ENCODE measurements around the gene AOC3. TPM values are rescaled to one million over a fixed set of nuclear protein-coding genes. Genes with fewer than 3 reads are reported as not detected.

The AOC3 gene
- total and polyA plus RNA-seq, 2 of the 13 experiments (the other 11 are each of a cell fraction or from before 2014, with no cell fraction given) = 8.7 to 51.7 TPM

- TF ChIP-seq SIN3A (IDR thresholded peaks at IDR 0.05; ENCODE audit: borderline replicate concordance, low read depth, low read length) (no peak), MTF1 (CRISPR knock-in tag; IDR thresholded peaks at IDR 0.05) (no peak), ZKSCAN5 (CRISPR knock-in tag; IDR thresholded peaks at IDR 0.05) (peak; percentile 58; the same call in 1 of the 2 replicates), ZNF619 (CRISPR knock-in tag; IDR thresholded peaks at IDR 0.05) (0 out of 2 replicates have a peak, but pooled peaks have one; percentile 83), ZNF354B (CRISPR knock-in tag; IDR thresholded peaks at IDR 0.05) (no peak), RXRA (CRISPR knock-in tag; IDR thresholded peaks at IDR 0.05) (peak; percentile 75), PPARG (CRISPR knock-in tag; conservative IDR thresholded peaks at IDR 0.05) (0 out of 2 replicates have a peak, but pooled peaks have one; percentile 45), SRSF4 (IDR thresholded peaks at IDR 0.05; ENCODE audit: low read depth, low read length, poor library complexity, severe bottlenecking) (no peak), ZNF232 (CRISPR knock-in tag; IDR thresholded peaks at IDR 0.05; ENCODE audit: borderline replicate concordance) (no peak), ZNF772 (CRISPR knock-in tag; IDR thresholded peaks at IDR 0.05) (0 out of 2 replicates have a peak, but pooled peaks have one; percentile 9), GZF1 (CRISPR knock-in tag; IDR thresholded peaks at IDR 0.05) (no peak), ZNF501 (CRISPR knock-in tag; IDR thresholded peaks at IDR 0.05) (peak; percentile 79), ZNF883 (CRISPR knock-in tag; IDR thresholded peaks at IDR 0.05; ENCODE audit: not compliant biosample characterization) (peak; percentile 42), ZNF34 (CRISPR knock-in tag; IDR thresholded peaks at IDR 0.05; ENCODE audit: borderline replicate concordance) (no peak), ZNF17 (CRISPR knock-in tag; IDR thresholded peaks at IDR 0.05) (no peak), EP300 (IDR thresholded peaks at IDR 0.05; ENCODE audit: low read depth in 2 of 2, low read length in 2 of 2) (peak in 1 of 2 experiments; percentile 61; a peak in 1 of 4 replicates), EP300 (CRISPR knock-in tag; IDR thresholded peaks at IDR 0.05; ENCODE audit: borderline replicate concordance) (no peak), ZNF614 (CRISPR knock-in tag; IDR thresholded peaks at IDR 0.05; ENCODE audit: borderline replicate concordance) (0 out of 2 replicates have a peak, but pooled peaks have one; percentile 21)
- TF ChIP-seq, protein P1, sequence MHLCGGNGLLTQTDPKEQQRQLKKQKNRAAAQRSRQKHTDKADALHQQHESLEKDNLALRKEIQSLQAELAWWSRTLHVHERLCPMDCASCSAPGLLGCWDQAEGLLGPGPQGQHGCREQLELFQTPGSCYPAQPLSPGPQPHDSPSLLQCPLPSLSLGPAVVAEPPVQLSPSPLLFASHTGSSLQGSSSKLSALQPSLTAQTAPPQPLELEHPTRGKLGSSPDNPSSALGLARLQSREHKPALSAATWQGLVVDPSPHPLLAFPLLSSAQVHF (CRISPR knock-in tag; IDR thresholded peaks at IDR 0.05) = no peak
- TF ChIP-seq, protein P2, sequence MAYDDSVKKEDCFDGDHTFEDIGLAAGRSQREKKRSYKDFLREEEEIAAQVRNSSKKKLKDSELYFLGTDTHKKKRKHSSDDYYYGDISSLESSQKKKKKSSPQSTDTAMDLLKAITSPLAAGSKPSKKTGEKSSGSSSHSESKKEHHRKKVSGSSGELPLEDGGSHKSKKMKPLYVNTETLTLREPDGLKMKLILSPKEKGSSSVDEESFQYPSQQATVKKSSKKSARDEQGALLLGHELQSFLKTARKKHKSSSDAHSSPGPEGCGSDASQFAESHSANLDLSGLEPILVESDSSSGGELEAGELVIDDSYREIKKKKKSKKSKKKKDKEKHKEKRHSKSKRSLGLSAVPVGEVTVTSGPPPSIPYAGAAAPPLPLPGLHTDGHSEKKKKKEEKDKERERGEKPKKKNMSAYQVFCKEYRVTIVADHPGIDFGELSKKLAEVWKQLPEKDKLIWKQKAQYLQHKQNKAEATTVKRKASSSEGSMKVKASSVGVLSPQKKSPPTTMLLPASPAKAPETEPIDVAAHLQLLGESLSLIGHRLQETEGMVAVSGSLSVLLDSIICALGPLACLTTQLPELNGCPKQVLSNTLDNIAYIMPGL (CRISPR knock-in tag; IDR thresholded peaks at IDR 0.05; ENCODE audit: borderline replicate concordance in 1 of 2, low read depth in 1 of 2) = no peak
- TF ChIP-seq, protein P3, sequence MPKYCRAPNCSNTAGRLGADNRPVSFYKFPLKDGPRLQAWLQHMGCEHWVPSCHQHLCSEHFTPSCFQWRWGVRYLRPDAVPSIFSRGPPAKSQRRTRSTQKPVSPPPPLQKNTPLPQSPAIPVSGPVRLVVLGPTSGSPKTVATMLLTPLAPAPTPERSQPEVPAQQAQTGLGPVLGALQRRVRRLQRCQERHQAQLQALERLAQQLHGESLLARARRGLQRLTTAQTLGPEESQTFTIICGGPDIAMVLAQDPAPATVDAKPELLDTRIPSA (CRISPR knock-in tag; IDR thresholded peaks at IDR 0.05; ENCODE audit: borderline replicate concordance) = no peak
- TF ChIP-seq, protein P4, sequence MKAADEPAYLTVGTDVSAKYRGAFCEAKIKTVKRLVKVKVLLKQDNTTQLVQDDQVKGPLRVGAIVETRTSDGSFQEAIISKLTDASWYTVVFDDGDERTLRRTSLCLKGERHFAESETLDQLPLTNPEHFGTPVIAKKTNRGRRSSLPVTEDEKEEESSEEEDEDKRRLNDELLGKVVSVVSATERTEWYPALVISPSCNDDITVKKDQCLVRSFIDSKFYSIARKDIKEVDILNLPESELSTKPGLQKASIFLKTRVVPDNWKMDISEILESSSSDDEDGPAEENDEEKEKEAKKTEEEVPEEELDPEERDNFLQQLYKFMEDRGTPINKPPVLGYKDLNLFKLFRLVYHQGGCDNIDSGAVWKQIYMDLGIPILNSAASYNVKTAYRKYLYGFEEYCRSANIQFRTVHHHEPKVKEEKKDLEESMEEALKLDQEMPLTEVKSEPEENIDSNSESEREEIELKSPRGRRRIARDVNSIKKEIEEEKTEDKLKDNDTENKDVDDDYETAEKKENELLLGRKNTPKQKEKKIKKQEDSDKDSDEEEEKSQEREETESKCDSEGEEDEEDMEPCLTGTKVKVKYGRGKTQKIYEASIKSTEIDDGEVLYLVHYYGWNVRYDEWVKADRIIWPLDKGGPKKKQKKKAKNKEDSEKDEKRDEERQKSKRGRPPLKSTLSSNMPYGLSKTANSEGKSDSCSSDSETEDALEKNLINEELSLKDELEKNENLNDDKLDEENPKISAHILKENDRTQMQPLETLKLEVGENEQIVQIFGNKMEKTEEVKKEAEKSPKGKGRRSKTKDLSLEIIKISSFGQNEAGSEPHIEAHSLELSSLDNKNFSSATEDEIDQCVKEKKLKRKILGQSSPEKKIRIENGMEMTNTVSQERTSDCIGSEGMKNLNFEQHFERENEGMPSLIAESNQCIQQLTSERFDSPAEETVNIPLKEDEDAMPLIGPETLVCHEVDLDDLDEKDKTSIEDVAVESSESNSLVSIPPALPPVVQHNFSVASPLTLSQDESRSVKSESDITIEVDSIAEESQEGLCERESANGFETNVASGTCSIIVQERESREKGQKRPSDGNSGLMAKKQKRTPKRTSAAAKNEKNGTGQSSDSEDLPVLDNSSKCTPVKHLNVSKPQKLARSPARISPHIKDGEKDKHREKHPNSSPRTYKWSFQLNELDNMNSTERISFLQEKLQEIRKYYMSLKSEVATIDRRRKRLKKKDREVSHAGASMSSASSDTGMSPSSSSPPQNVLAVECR (CRISPR knock-in tag; IDR thresholded peaks at IDR 0.05; ENCODE audit: borderline replicate concordance) = no peak
These were observed 47.3 kb downstream of the AOC3 start (continued) for GRCh38 chr17:42898147-42898811.

Data from HepG2 (cell line).